Heart left ventricle (tissue), 13 donors: Measurements from ENCODE around the gene IFT57.

Source experiments
- POLR2A ChIP-seq, 2 donors: fragments of 450-650 bp; IDR thresholded peaks; one replicate each; pipeline ENCODE4 v1.6.1; 2017; ENCODE audit warnings: antibody characterized with exemption in 2 of 2, mild to moderate bottlenecking in 2 of 2, moderate library complexity in 2 of 2
- TF ChIP-seq, protein P1 (sequence below), 12 donors: fragments of 200-600 bp; sonication (generic) in 4 of 12; IDR thresholded peaks; one replicate each; pipeline versions ENCODE4 v1.5.0 to v1.8.0; 2018 to 2022; ENCODE audit warnings: antibody characterized with exemption in 12 of 12, mild to moderate bottlenecking in 5 of 12
- donor health status: ischemic (EF 13 %, LVEDD 7.1; RV severe dilation, severe dysfunction).
- donor health status: DM: no; HTN: yes; CAD: no.
- donor health status: DM: no; HTN: no; CAD: no.
- donor health status: ischemic (EF 25% LVEDD 6.9; RV normal size, moderate dysfunction).
- donor health status: ischemic (EF 25% LVEDD 5.7; RV mildly dilated, moderate dysfunction).
- donor health status: ischemic (EF 35%, LVEDD 5.7; RV mildly dilated, moderate dysfunction).
- donor health status: nonischemic (EF 11% LVEDD 7.7; RV severe dilation, severe dysfunction).
- donor health status: DM: yes; HTN: yes; CAD: no.
- donor health status: PGD.
- donor health status: ischemic (EF 29% LVEDD 5.4; RV normal size, mild dysfunction).
- donor health status: nonischemic (EF 23%, LVEDD 6.1; RV moderate dilation, normal function).

DNA sequence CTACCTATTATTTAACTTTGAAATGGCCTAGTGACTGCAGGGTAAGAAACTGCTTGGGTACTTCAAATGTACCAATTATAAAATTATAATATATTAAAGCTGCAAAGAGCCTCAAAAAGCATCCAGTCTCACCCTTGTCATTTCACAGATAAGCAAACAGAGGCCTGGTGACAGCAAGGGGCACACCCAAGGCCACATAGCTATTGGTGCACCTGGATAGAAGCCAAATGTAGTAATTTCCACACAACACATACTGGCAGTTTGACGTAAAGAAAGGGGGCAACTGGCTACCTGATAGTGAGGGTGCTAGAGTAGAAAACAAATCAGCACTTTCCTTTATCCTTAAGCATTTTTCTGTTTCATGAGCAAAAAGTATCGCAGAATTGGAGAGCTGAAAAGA is 51.1 kb downstream of the IFT57 start:
- TF ChIP-seq, protein P1, sequence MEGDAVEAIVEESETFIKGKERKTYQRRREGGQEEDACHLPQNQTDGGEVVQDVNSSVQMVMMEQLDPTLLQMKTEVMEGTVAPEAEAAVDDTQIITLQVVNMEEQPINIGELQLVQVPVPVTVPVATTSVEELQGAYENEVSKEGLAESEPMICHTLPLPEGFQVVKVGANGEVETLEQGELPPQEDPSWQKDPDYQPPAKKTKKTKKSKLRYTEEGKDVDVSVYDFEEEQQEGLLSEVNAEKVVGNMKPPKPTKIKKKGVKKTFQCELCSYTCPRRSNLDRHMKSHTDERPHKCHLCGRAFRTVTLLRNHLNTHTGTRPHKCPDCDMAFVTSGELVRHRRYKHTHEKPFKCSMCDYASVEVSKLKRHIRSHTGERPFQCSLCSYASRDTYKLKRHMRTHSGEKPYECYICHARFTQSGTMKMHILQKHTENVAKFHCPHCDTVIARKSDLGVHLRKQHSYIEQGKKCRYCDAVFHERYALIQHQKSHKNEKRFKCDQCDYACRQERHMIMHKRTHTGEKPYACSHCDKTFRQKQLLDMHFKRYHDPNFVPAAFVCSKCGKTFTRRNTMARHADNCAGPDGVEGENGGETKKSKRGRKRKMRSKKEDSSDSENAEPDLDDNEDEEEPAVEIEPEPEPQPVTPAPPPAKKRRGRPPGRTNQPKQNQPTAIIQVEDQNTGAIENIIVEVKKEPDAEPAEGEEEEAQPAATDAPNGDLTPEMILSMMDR (IDR thresholded peaks at IDR 0.05): no peak
- TF ChIP-seq POLR2A (IDR thresholded peaks at IDR 0.05): no peak
